Motor neuron (in vitro differentiated cells): ENCODE results near the gene ERICH2. TPM values are rescaled to one million over a fixed set of nuclear protein-coding genes. Genes with fewer than 3 reads are reported as not detected.
A peak's percentile ranks its signal among the peaks of the same experiment; 100 is the strongest.

Experiments
- ATAC-seq, 8 experiments: fragments of 200-7000 bp; cut with Tn5 transposase; replicated peaks in 6 of 8; 2 replicates each; pipeline ENCODE4 v1.8.0; 2021; ENCODE audit warnings: mild to moderate bottlenecking in 8 of 8, moderate library complexity in 8 of 8
- H3K27ac ChIP-seq, 2 donors: fragments of 250-450 bp; sonication (Bioruptor Pico); 2 replicates each; pipeline ENCODE4 v1.9.0; 2021; ENCODE audit warnings: antibody characterized with exemption in 2 of 2, mild to moderate bottlenecking in 2 of 2, moderate library complexity in 1 of 2
- H3K4me1 ChIP-seq, 2 donors: fragments of 250-450 bp; sonication (Bioruptor Pico); replicated peaks in 1 of 2; 2 replicates each; pipeline ENCODE4 v1.6.1; 2021; ENCODE audit warnings: antibody characterized with exemption in 2 of 2, mild to moderate bottlenecking in 2 of 2, moderate library complexity in 1 of 2
- H3K4me3 ChIP-seq, 5 donors: fragments of 250-450 bp; sonication (Bioruptor Pico); 2 replicates each; pipeline ENCODE4 v1.9.0; 2021; ENCODE audit warnings: antibody characterized with exemption in 5 of 5, mild to moderate bottlenecking in 5 of 5, moderate library complexity in 4 of 5
- WGBS, 10 experiments: fragments of 450-650 bp; shearing (Covaris generic); methylation state at CpG; one replicate each; pipeline ENCODE4 v1.0.0; 2022; 5-methylcytosine and 5-hydroxymethylcytosine counted together
- in situ Hi-C, 9 experiments: fragments of 400-800 bp; cut with MboI; loops; one replicate each; pipeline ENCODE4 v1.15.0; 2021; ENCODE audit warnings: low sequenced_read_pairs in 9 of 9, low pct_unique_long_range_greater_than_20kb in 2 of 9; ENCODE audit not compliant: unreplicated experiment in 9 of 9
- total RNA-seq, 8 experiments: library from RNA; unstranded; fragments of 300-600 nt; gene quantifications; 2 replicates each; pipeline versions ENCODE4 v1.2.3 to v1.2.4, GENCODE V29; 2022

Gene ERICH2
- total RNA-seq, 8 experiments from 2014 or later, result 0.96 to 11.7 (median 1.8) TPM; not detected in 3

GRCh38 chr2:170815311-170815710 is 45.1 kb downstream of the ERICH2 start:
- no peak for ATAC-seq
- WGBS, 10 experiments, result 0 to 50% (median 11%) methylated on average over 1 to 18 of the region's 19 CpGs; no CpG with 5 or more reads in 2 of the 10 experiments
- Histone ChIP-seq H3K4me3 (peak overlapping the region; percentile 33 to 62 (median 47)), H3K4me1 (peaks cover 8 to 12% of the 10 kb centered on the region in 2 donors), H3K27ac (no peak overlapping the region)
- in situ Hi-C loops, result loop anchor here (10.0 to 25.0 kb wide), 8 partner anchors 403 to 1353 kb away; no protein-coding TSS in a partner anchor

DNA sequence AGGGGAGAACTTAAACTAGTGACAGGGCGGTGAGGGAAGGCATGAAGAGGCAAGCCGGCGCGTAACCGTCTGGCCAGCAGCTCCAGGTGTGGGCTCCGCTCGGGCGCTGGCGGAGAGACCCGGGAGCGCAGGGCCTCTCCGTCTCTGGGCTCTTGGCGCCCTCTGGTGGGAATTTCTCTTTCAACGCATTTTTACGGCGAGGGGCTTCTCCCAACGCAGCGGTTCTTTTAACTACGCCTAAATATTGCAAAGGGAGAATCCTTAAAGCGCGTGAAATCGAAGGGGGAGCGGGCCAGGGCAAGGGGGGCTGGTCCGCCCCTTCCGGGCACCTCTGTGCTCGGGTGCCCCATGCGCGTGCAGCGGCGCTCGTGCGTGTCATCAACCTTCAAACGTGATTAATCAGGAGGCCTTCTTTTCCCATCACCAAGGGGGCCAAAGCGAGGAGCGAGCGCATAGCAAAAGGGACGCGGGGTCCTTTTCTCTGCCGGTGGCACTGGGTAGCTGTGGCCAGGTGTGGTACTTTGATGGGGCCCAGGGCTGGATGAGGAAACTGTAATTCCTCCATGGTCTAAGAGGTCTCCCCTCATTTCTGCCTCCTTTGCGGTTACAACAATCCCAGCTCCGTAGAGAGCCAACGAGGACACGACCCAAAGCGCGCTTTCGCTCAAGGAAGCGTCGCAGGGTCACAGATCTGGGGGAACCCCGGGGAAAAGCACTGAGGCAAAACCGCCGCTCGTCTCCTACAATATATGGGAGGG is 45.7 kb downstream of the ERICH2 start:
- H3K4me3 ChIP-seq, result peak overlapping the region; percentile 33 to 62 (median 47)
- WGBS, 10 experiments, result 0 to 13% (median 0%) methylated on average over 1 to 10 of the region's 52 CpGs; no CpG with 5 or more reads in 2 of the 10 experiments
- in situ Hi-C loops, result loop anchor here (10.0 to 25.0 kb wide), 8 partner anchors 404 to 1354 kb away; no protein-coding TSS in a partner anchor
- H3K27ac ChIP-seq, result peak overlapping the region in 1 of 2 donors; percentile 9
- peaks cover 8 to 12% of the 10 kb centered on the region in 2 donors for H3K4me1 ChIP-seq
- peak; percentile 13 to 65 (median 60) for ATAC-seq

- ATAC-seq, result peak; percentile 65 to 77 (median 74)
- WGBS, 10 experiments, result 0 to 2% methylated on average over 4 to 12 of the region's 49 CpGs; no CpG with 5 or more reads in 8 of the 10 experiments
- Histone ChIP-seq H3K27ac (peak within 1 kb of the TSS; percentile 9 to 22), H3K4me3 (peak within 1 kb of the TSS; percentile 33 to 62 (median 47)), H3K4me1 (peaks cover 10 to 17% of the 10 kb centered on the region in 2 donors)
- in situ Hi-C loops, result loop anchor here (10.0 to 25.0 kb wide), 8 partner anchors 404 to 1354 kb away; no protein-coding TSS in a partner anchor
These were observed 46.4 kb downstream of the ERICH2 start, which contains the start of gene GAD1 for GRCh38 chr2:170816504-170817092. TSS of gene GAD1 (plus strand) at chr2:170816887. CDS start at chr2:170818592, 1,705 bp downstream.

- peaks cover 16 to 23% of the 10 kb centered on the region in 2 donors for H3K4me1 ChIP-seq
- peak overlapping the region; percentile 33 to 62 (median 47) for H3K4me3 ChIP-seq
- peak overlapping the region in 1 of 2 donors; percentile 22 for H3K27ac ChIP-seq
- in situ Hi-C loops, result loop anchor here (10.0 to 25.0 kb wide), 8 partner anchors 405 to 1355 kb away; no protein-coding TSS in a partner anchor
- WGBS, 10 experiments, result 0 to 4% (median 2%) methylated on average over 2 to 8 of the region's 69 CpGs; no CpG with 5 or more reads in 4 of the 10 experiments
- ATAC-seq, result peak; percentile 10 to 36 (median 20)
These were observed 47.2 kb downstream of the ERICH2 start for GRCh38 chr2:170817093-170818035.

GRCh38 chr2:170818036-170818751 is 48.0 kb downstream of the ERICH2 start:
- 0 to 20% (median 8%) methylated on average over 1 to 9 of the region's 60 CpGs; no CpG with 5 or more reads in 6 of the 10 experiments for WGBS, 10 experiments

GRCh38 chr2:170818752-170819470 is 48.7 kb downstream of the ERICH2 start:
- ATAC-seq, result no peak
- WGBS, 10 experiments, result 12 to 69% (median 25%) methylated on average over 3 to 21 of the region's 30 CpGs; no CpG with 5 or more reads in 2 of the 10 experiments
- Histone ChIP-seq H3K27ac (no peak overlapping the region), H3K4me1 (peaks cover 19 to 21% of the 10 kb centered on the region in 2 donors), H3K4me3 (peak overlapping the region; percentile 33 to 62 (median 47))
- in situ Hi-C loops, result loop anchor here (10.0 to 25.0 kb wide), 8 partner anchors 407 to 1357 kb away; no protein-coding TSS in a partner anchor

More at GRCh38 chr2:170818036-170818751, 48.0 kb downstream of the ERICH2 start:
- in situ Hi-C loops, result loop anchor here (10.0 to 25.0 kb wide), 8 partner anchors 406 to 1356 kb away; no protein-coding TSS in a partner anchor
- H3K4me3 ChIP-seq, result peak overlapping the region; percentile 33 to 62 (median 47)
- peak in 4 of 8 experiments; percentile 2 to 11 (median 8) for ATAC-seq
- H3K4me1 ChIP-seq, result peaks cover 23 to 24% of the 10 kb centered on the region in 2 donors
- H3K27ac ChIP-seq, result no peak overlapping the region

- no peak for ATAC-seq
- WGBS, 10 experiments, result 22 to 93% (median 68%) methylated on average over 4 to 12 of the region's 45 CpGs; no CpG with 5 or more reads in 1 of the 10 experiments
- H3K4me1 ChIP-seq, result peaks cover 20 to 23% of the 10 kb centered on the region in 2 donors
- H3K4me3 ChIP-seq, result peak overlapping the region in 1 of 5 donors; percentile 47
- H3K27ac ChIP-seq, result no peak overlapping the region
- in situ Hi-C loops, result loop anchor here (10.0 to 25.0 kb wide), 8 partner anchors 408 to 1358 kb away; no protein-coding TSS in a partner anchor
These were observed 49.8 kb downstream of the ERICH2 start for GRCh38 chr2:170819680-170820664.

DNA sequence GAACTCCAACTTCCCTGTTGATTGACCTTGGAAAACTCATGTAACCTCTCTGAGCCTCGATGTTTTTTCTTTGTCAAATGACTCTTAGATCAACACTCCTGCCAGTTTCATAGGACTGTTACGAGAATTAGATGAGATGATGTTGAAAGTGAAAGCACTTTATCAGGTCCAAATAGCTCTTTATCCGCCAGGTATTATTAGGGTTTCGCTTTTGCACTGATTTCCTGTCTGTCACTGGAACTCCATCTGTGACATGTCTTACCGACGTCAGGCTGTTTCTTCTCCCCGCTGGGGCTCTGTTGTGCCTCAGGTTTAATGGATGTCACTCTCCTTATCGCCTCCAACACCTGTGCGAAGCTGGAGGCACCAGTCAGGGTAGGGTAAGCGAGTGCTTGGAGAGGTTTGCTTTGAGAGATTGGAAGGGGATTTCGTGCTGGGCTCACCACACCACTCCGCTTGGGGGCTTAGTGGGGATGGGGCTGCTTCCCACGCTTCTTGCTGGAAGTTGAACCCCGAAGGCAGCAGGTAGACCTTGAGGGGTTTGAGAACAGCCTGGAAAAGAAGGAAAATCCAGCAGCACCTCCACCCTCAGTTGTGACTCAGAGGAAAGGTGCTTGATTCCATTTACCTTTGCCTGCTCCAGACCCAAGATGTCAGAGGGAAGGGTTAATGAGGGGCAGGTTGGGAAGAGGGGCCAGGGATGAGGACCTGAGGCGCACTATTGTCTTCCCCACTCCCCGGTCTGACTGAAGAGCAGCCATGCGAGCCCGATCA is 50.8 kb downstream of the ERICH2 start:
- WGBS, 10 experiments, result 30 to 100% (median 59%) methylated on average over 1 to 18 of the region's 18 CpGs; no CpG with 5 or more reads in 2 of the 10 experiments
- ATAC-seq, result no peak
- H3K4me3 ChIP-seq, result peak overlapping the region in 1 of 5 donors; percentile 31
- in situ Hi-C loops, result loop anchor here in 5 of 9 experiments (25.0 kb wide), 5 partner anchors 409 to 1359 kb away; no protein-coding TSS in a partner anchor
- H3K27ac ChIP-seq, result no peak overlapping the region
- peaks cover 20 to 21% of the 10 kb centered on the region in 2 donors for H3K4me1 ChIP-seq

DNA sequence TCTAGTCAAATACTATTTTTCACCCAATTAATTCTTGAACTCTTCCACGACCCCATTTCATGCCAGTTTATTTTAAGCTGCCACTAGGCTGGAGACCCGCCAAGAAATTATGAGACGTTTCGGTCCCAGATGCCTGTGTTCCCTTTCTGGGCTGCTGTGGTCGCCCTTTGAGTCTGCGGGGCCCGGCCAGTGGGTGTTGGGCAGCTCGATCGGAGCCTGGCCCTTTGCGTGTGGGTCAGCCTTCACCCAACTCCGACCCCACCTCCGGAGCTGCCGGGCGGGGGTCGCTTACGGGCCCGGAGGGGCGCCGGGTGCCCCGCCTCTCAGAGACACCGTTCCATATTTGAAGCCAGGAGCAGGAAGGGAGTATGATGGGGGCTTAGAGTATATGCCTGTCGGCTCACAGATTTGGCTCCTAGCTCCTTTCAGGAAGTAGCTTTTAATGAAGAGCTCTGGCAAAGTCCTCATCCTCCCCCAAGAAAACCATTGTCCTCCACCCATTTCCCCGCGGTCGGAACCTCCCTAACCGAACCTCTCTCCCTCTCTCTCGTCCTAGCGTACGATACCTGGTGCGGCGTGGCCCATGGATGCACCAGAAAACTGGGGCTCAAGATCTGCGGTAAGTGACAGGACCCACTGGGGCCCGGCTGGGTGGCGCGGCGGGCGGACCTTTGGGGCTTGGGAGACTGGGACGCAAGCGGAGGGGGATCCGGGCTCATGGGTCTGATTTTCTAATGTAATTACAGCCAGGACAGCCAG is 51.5 kb downstream of the ERICH2 start:
- WGBS, 10 experiments, result 0 to 76% (median 0%) methylated on average over 1 to 22 of the region's 40 CpGs; no CpG with 5 or more reads in 3 of the 10 experiments
- in situ Hi-C loops, result loop anchor here in 5 of 9 experiments (25.0 kb wide), 5 partner anchors 409 to 1359 kb away; no protein-coding TSS in a partner anchor
- peaks cover 20 to 21% of the 10 kb centered on the region in 2 donors for H3K4me1 ChIP-seq

More for the DNA sequence above, 51.5 kb downstream of the ERICH2 start:
- Histone ChIP-seq H3K27ac (no peak overlapping the region), H3K4me3 (peak overlapping the region in 4 of 5 donors; percentile 1 to 36 (median 20))
- ATAC-seq, result no peak
